K562 (cell line): ENCODE data around the gene FAM219B. TPM values are rescaled to one million over a fixed set of nuclear protein-coding genes. Genes with fewer than 3 reads are reported as not detected.

Experiments
- ATAC-seq: fragments of 200-7000 bp; cut with Tn5 transposase; 3 replicates; pipeline ENCODE4 v1.9.1; 2020; ENCODE audit warnings: moderate library complexity
- BruUV-seq: library from RNA; stranded (reverse); fragments of 400-500 nt; replicated peaks from 2 replicates; lab custom pipeline; 2021; lab: Mats Ljungman, UMichigan
- CTCF ChIA-PET: fragments of 300-600 bp; formaldehyde crosslinking; extraction: SDS; loops from one replicate; lab custom pipeline; 2021; ENCODE audit warnings: low intra/inter-chr PET ratio; lab: Yijun Ruan, JAX
- POLR2A ChIA-PET: fragments of 300-600, 350-650 bp; sonication (Branson Sonifier 250); formaldehyde crosslinking; extraction: SDS; loops from one replicate; lab custom pipeline; 2021; ENCODE audit warnings: antibody characterized with exemption, inconsistent platforms; lab: Yijun Ruan, JAX
- DNase-seq, 4 experiments: peaks; one replicate each; pipeline versions ENCODE4 v3.0.0 to v3.0.0-alpha.2; 2011 to 2018; ENCODE audit warnings: low spot score in 3 of 4, mixed read lengths in 3 of 4; ENCODE audit errors: extremely low read depth in 1 of 4
- FAIRE-seq: peaks from 2 replicates; lab custom pipeline; 2011; peaks lifted over from hg19 to GRCh38; lab: Jason Lieb, UNC
- H2AFZ ChIP-seq: 2 replicates; pipeline ENCODE4 v1.6.0; 2011; ENCODE audit warnings: low read depth, low read length, control low read depth, inconsistent platforms
- H3K27ac ChIP-seq: fragments of 200-600 bp; 3 replicates; pipeline ENCODE4 v1.8.0; 2011; ENCODE audit warnings: low read depth, mild to moderate bottlenecking, control low read depth, inconsistent platforms, low read length, moderate library complexity, mixed read lengths; ENCODE audit errors: extremely low read depth
- H3K27me3 ChIP-seq, 2 experiments: fragments of 300-600 bp in 1 of 2; 2 replicates in 1 of 2; 3 replicates in 1 of 2; pipeline versions ENCODE4 v1.6.0 to v1.8.0; 2011; ENCODE audit warnings: inconsistent platforms in 2 of 2, low read length in 2 of 2, mild to moderate bottlenecking in 1 of 2, mixed read lengths in 1 of 2, moderate library complexity in 1 of 2; ENCODE audit not compliant: control insufficient read depth in 2 of 2, insufficient read depth in 2 of 2
- H3K36me3 ChIP-seq: fragments of 300-600 bp; 3 replicates; pipeline ENCODE4 v1.8.0; 2011; ENCODE audit warnings: mild to moderate bottlenecking, low read length, inconsistent platforms; ENCODE audit not compliant: control insufficient read depth, insufficient read depth
- H3K4me1 ChIP-seq, 2 experiments: fragments of 200-600 bp in 1 of 2; replicated peaks in 1 of 2; 2 replicates in 1 of 2; 3 replicates in 1 of 2; pipeline versions ENCODE4 v1.5.1 to v1.8.0; 2011; ENCODE audit warnings: inconsistent platforms in 2 of 2, low read length in 2 of 2, mild to moderate bottlenecking in 1 of 2, mixed read lengths in 1 of 2, moderate library complexity in 1 of 2; ENCODE audit not compliant: control insufficient read depth in 2 of 2, insufficient read depth in 2 of 2
- H3K4me2 ChIP-seq: 2 replicates; pipeline ENCODE4 v1.6.1; 2011; ENCODE audit warnings: low read length, control low read depth, inconsistent platforms, mixed read lengths; ENCODE audit not compliant: insufficient read depth
- H3K4me3 ChIP-seq: fragments of 200-600 bp; sonication (generic), shearing (Covaris generic); 2 replicates; pipeline ENCODE4 v1.5.1; 2016; ENCODE audit warnings: control low read depth, inconsistent platforms
- H3K79me2 ChIP-seq: fragments of 200-600 bp; 3 replicates; pipeline ENCODE4 v1.8.0; 2011; ENCODE audit warnings: low read length, inconsistent platforms; ENCODE audit not compliant: control insufficient read depth, insufficient read depth
- H3K9ac ChIP-seq, 2 experiments: 2 replicates each; pipeline versions ENCODE4 v1.6.0 to v1.6.1; 2011; ENCODE audit warnings: low read depth in 2 of 2, low read length in 2 of 2, control low read depth in 1 of 2, inconsistent platforms in 1 of 2, mild to moderate bottlenecking in 1 of 2, mixed read lengths in 1 of 2; ENCODE audit not compliant: insufficient read depth in 1 of 2
- H3K9me1 ChIP-seq: one replicate; pipeline ENCODE4 v1.6.0; 2011; ENCODE audit warnings: inconsistent platforms, mild to moderate bottlenecking, low read length, moderate library complexity; ENCODE audit not compliant: control insufficient read depth, insufficient read depth
- H3K9me3 ChIP-seq: replicated peaks from 2 replicates; pipeline ENCODE4 v1.5.1; 2011; ENCODE audit warnings: low read depth, low read length, inconsistent platforms; ENCODE audit not compliant: control insufficient read depth, insufficient read depth
- H4K20me1 ChIP-seq: replicated peaks from 2 replicates; pipeline ENCODE4 v1.6.1; 2011; ENCODE audit warnings: low read length, inconsistent platforms, mixed read lengths; ENCODE audit not compliant: control insufficient read depth, insufficient read depth
- DPF2 ChIP-seq: fragments of 450-650 bp; IDR thresholded peaks from 2 replicates; pipeline ENCODE4 v1.6.1; 2016
- FOXP1 ChIP-seq: sonication (generic); formaldehyde crosslinking; IDR thresholded peaks from 2 replicates; pipeline ENCODE4 v1.8.0; 2022; ENCODE audit warnings: mild to moderate bottlenecking, missing genetic modification reagents
- GTF2E2 ChIP-seq: fragments of 200-800 bp; sonication (Bioruptor generic); IDR thresholded peaks from 2 replicates; pipeline ENCODE4 v1.6.1; 2016; ENCODE audit warnings: missing genetic modification characterization, missing compliant biosample characterization
- JUN ChIP-seq, 2 experiments: sonication (generic) in 1 of 2; formaldehyde crosslinking in 1 of 2; IDR thresholded peaks; 2 replicates each; pipeline versions ENCODE4 v1.6.1 to v1.8.0; 2012 to 2022; ENCODE audit warnings: borderline replicate concordance in 2 of 2, mild to moderate bottlenecking in 2 of 2, improper control_type of control experiment in 1 of 2, low read depth in 1 of 2, low read length in 1 of 2, missing genetic modification reagents in 1 of 2
- ZNF507 ChIP-seq: conservative IDR thresholded peaks from 2 replicates; pipeline ENCODE4 v1.6.1; 2017; ENCODE audit warnings: missing genetic modification characterization, missing compliant biosample characterization
- ZNF589 ChIP-seq: fragments of 200-800 bp; sonication (Bioruptor generic); IDR thresholded peaks from 2 replicates; pipeline ENCODE4 v1.6.1; 2016; ENCODE audit warnings: low read depth, missing genetic modification characterization, missing compliant biosample characterization
- ZNF778 ChIP-seq: fragments of 450-650 bp; formaldehyde crosslinking; IDR thresholded peaks from 2 replicates; pipeline ENCODE4 v1.4.0; 2020; ENCODE audit warnings: mild to moderate bottlenecking, moderate library complexity
- WGBS: fragments of 100-300 bp; shearing (Covaris generic); methylation state at CpG from one replicate; pipeline ENCODE4 v1.1.6; 2016; ENCODE audit warnings: low coverage, mixed read lengths; ENCODE audit not compliant: insufficient coverage; ENCODE audit errors: missing lambda C conversion rate; 5-methylcytosine and 5-hydroxymethylcytosine counted together
- in situ Hi-C: fragments of 300-500 bp; cut with MboI; formaldehyde crosslinking; loops from 4 replicates; pipeline ENCODE4 v1.15.0; 2018; ENCODE audit warnings: inconsistent platforms, mixed read lengths
- intact Hi-C: fragments of 100-400 bp; cut with micrococcal nuclease; formaldehyde crosslinking; loops from 2 replicates; pipeline ENCODE4 v1.14.2; 2022
- polyA plus RNA-seq, 8 experiments: library from polyadenylated mRNA; depleted of rRNA in 4 of 8; stranded (reverse) in 5 of 8; unstranded in 3 of 8; fragments of >200 nt; fragmentation: Nextera tagmentation in 2 of 8; fragmentation: Illumina TruSeq in 1 of 8; extraction: Ambion mirVana in 2 of 8; extraction: Trizol in 1 of 8; gene quantifications; 2 replicates each; pipeline versions ENCODE4 v1.2.1 to v1.2.3, GENCODE V29; 2011 to 2014; ENCODE audit warnings: inconsistent platforms in 1 of 8, missing spikeins in 1 of 8
- total RNA-seq, 7 experiments: library from RNA; depleted of rRNA in 6 of 7; stranded (reverse); fragments of >200 nt in 6 of 7; fragmentation: Illumina TruSeq in 2 of 7; extraction: Trizol in 2 of 7; gene quantifications; 2 replicates each; pipeline versions ENCODE4 v1.2.1 to v1.2.3, GENCODE V29; 2011 to 2021; ENCODE audit warnings: low replicate concordance in 1 of 7
- TF ChIP-seq, protein P1 (sequence below), 2 experiments: fragments of 450-650 bp in 1 of 2; sonication (generic) in 1 of 2; formaldehyde crosslinking in 1 of 2; IDR thresholded peaks in 1 of 2; conservative IDR thresholded peaks in 1 of 2; 2 replicates each; pipeline versions ENCODE4 v1.6.1 to v1.8.1; 2016 to 2023; ENCODE audit warnings: mild to moderate bottlenecking in 2 of 2, moderate library complexity in 2 of 2, inconsistent platforms in 1 of 2, missing genetic modification reagents in 1 of 2
- TF ChIP-seq, protein P2 (sequence below): sonication (generic); formaldehyde crosslinking; IDR thresholded peaks from 2 replicates; pipeline ENCODE4 v1.8.0; 2022; ENCODE audit warnings: mild to moderate bottlenecking, missing genetic modification reagents
- TF ChIP-seq, protein P3 (sequence below): fragments of 450-650 bp; formaldehyde crosslinking; IDR thresholded peaks from 2 replicates; pipeline ENCODE4 v1.4.0; 2020; ENCODE audit warnings: mild to moderate bottlenecking, mixed read lengths

Gene FAM219B
- total and polyA plus RNA-seq, 9 of the 15 experiments (the other 6 are each of a cell fraction or from before 2014, with no cell fraction given), result 6.8 to 50.4 (median 29.4) TPM

DNA sequence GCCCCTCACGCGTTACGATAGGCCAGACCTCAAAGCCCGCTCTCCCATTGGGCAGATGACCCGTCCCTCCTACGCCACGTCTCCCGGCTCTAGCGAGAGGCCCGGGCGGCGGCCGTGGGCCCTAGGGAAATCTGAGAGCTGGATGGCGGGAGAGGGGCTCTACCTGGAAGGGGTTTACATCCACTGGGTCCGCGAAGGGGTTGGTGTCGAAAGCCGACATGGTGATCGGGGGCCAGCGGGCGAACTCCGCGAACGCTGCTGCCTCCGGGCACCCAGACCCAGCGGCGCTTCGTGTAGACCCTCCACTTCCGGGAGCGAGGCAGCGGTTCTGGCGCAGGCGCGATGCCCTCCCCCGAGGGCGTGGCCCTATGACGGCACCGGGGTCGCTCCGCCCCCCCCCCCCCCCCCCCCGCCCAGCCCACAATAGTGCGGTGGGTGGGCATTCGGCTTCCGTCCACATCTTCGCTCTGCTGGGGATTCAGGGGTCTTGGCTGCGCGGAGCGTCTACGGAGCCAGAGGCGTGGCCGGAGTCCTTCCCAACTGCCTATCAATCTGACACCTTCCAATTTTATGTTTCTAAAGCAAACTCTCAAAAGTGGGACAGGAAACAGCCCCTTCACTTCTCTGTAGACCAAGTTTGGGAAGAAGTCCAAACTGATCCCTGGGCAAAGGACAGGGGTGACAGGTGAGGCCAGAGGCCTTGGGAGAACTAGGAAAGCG lies 33.5 kb downstream of the FAM219B start, which contains the start of gene SCAMP2 (continued):
- no peak for TF ChIP-seq DPF2

DNA sequence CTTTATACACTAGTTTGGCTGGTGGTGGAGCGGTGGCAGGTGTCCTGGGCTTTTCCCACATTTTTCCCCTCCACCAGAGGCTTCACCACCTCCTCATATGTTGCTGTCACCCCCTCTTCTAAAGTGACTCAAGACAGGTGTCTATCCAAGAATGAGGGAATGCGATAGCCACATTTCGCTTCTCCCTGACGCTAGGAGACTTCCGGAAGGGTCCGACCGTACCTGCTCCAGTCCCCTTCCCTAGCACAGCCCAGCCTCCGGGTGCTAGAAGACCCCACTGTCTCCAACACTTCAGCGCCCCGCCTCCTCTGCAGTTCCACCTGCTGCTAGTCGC lies 34.0 kb downstream of the FAM219B start:
- BruUV-seq, result TSS peak; percentile 61
- FAIRE-seq (no peak), ATAC-seq (no peak), DNase-seq (no peak)
- Histone ChIP-seq H4K20me1 (peaks cover 10% of the 10 kb centered on the region; the same call in 1 of the 2 replicates), H3K36me3 (peaks cover 29% of the 10 kb centered on the region), H3K4me3 (peak overlapping the region; percentile 76), H3K79me2 (peaks cover 51% of the 10 kb centered on the region), H3K9me3 (no peaks in the 10 kb centered on the region; the same call in 1 of the 2 replicates), H3K27me3 (no peaks in the 10 kb centered on the region), H3K9ac (peak overlapping the region; percentile 93 to 99), H2AFZ (peak overlapping the region; percentile 98), H3K27ac (peak overlapping the region; percentile 93), H3K9me1 (no peaks in the 10 kb centered on the region), H3K4me2 (peak overlapping the region; percentile 99), H3K4me1 (peaks cover 19 to 22% of the 10 kb centered on the region in 2 experiments; a peak in 4 of 5 replicates)
- CTCF ChIA-PET, result no interaction called here
- WGBS, result under 1% methylated on average over 11 of the region's 11 CpGs
- in situ Hi-C loops, result no loop called here
- POLR2A ChIA-PET, result interaction anchor here (1.5 kb wide), 1 partner anchor 10 kb away, joined by 5 read pairs; no protein-coding TSS in a partner anchor
- intact Hi-C loops, result no loop called here
- TF ChIP-seq, protein P1, sequence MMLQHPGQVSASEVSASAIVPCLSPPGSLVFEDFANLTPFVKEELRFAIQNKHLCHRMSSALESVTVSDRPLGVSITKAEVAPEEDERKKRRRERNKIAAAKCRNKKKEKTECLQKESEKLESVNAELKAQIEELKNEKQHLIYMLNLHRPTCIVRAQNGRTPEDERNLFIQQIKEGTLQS (IDR thresholded peaks at IDR 0.05), result no peak
- TF ChIP-seq, protein P1 (CRISPR knock-in tag; conservative IDR thresholded peaks at IDR 0.05), result 0 out of 2 replicates have a peak, but pooled peaks have one; percentile 4
- TF ChIP-seq ZNF507 (tag) (no peak), ZNF589 (CRISPR knock-in tag) (no peak), ZNF778 (CRISPR knock-in tag) (no peak), GTF2E2 (tag) (0 out of 2 replicates have a peak, but pooled peaks have one; percentile 10), JUN (IDR thresholded peaks at IDR 0.05; ENCODE audit: borderline replicate concordance, low read depth, low read length) (no peak), JUN (CRISPR knock-in tag; IDR thresholded peaks at IDR 0.05; ENCODE audit: borderline replicate concordance) (0 out of 2 replicates have a peak, but pooled peaks have one; percentile 32), FOXP1 (CRISPR knock-in tag) (0 out of 2 replicates have a peak, but pooled peaks have one; percentile 17)
- TF ChIP-seq, protein P2, sequence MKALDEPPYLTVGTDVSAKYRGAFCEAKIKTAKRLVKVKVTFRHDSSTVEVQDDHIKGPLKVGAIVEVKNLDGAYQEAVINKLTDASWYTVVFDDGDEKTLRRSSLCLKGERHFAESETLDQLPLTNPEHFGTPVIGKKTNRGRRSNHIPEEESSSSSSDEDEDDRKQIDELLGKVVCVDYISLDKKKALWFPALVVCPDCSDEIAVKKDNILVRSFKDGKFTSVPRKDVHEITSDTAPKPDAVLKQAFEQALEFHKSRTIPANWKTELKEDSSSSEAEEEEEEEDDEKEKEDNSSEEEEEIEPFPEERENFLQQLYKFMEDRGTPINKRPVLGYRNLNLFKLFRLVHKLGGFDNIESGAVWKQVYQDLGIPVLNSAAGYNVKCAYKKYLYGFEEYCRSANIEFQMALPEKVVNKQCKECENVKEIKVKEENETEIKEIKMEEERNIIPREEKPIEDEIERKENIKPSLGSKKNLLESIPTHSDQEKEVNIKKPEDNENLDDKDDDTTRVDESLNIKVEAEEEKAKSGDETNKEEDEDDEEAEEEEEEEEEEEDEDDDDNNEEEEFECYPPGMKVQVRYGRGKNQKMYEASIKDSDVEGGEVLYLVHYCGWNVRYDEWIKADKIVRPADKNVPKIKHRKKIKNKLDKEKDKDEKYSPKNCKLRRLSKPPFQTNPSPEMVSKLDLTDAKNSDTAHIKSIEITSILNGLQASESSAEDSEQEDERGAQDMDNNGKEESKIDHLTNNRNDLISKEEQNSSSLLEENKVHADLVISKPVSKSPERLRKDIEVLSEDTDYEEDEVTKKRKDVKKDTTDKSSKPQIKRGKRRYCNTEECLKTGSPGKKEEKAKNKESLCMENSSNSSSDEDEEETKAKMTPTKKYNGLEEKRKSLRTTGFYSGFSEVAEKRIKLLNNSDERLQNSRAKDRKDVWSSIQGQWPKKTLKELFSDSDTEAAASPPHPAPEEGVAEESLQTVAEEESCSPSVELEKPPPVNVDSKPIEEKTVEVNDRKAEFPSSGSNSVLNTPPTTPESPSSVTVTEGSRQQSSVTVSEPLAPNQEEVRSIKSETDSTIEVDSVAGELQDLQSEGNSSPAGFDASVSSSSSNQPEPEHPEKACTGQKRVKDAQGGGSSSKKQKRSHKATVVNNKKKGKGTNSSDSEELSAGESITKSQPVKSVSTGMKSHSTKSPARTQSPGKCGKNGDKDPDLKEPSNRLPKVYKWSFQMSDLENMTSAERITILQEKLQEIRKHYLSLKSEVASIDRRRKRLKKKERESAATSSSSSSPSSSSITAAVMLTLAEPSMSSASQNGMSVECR (CRISPR knock-in tag), result 0 out of 2 replicates have a peak, but pooled peaks have one; percentile 11
- TF ChIP-seq, protein P3, sequence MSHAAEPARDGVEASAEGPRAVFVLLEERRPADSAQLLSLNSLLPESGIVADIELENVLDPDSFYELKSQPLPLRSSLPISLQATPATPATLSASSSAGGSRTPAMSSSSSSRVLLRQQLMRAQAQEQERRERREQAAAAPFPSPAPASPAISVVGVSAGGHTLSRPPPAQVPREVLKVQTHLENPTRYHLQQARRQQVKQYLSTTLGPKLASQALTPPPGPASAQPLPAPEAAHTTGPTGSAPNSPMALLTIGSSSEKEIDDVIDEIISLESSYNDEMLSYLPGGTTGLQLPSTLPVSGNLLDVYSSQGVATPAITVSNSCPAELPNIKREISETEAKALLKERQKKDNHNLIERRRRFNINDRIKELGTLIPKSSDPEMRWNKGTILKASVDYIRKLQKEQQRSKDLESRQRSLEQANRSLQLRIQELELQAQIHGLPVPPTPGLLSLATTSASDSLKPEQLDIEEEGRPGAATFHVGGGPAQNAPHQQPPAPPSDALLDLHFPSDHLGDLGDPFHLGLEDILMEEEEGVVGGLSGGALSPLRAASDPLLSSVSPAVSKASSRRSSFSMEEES (CRISPR knock-in tag), result no peak
